Sigmoid colon (tissue), 4 donors: ENCODE data around the gene SLFN14.

Experiments
- CTCF ChIP-seq, 4 experiments: fragments of 450-650 bp in 3 of 4; fragments of 200-600 bp in 1 of 4; IDR thresholded peaks; one replicate each; pipeline ENCODE4 v1.5.1; 2016 to 2019; ENCODE audit warnings: antibody characterized with exemption in 4 of 4, mild to moderate bottlenecking in 3 of 4, moderate library complexity in 2 of 4
- EP300 ChIP-seq, 4 donors: sonication (generic); formaldehyde crosslinking; IDR thresholded peaks; one replicate each; pipeline ENCODE4 v1.6.1; 2017; ENCODE audit warnings: antibody characterized with exemption in 4 of 4
- POLR2A ChIP-seq, 2 donors: fragments of 450-650 bp; IDR thresholded peaks; one replicate each; pipeline ENCODE4 v1.6.1; 2016; ENCODE audit warnings: antibody characterized with exemption in 2 of 2, mild to moderate bottlenecking in 2 of 2, moderate library complexity in 2 of 2
- POLR2AphosphoS5 ChIP-seq, 4 donors: sonication (generic); formaldehyde crosslinking; IDR thresholded peaks; one replicate each; pipeline ENCODE4 v1.6.1; 2017; ENCODE audit warnings: antibody characterized with exemption in 4 of 4

GRCh38 chr17:35542990-35543389, 17.6 kb downstream of the SLFN14 start:
- TF ChIP-seq POLR2A (IDR thresholded peaks at IDR 0.05) (no peak), CTCF (IDR thresholded peaks at IDR 0.05) (no peak), POLR2AphosphoS5 (IDR thresholded peaks at IDR 0.05) (no peak), EP300 (IDR thresholded peaks at IDR 0.05) (no peak)
